HT1080 (cell line): ENCODE measurements around the gene CYS1. TPM values are rescaled to one million over a fixed set of nuclear protein-coding genes. Genes with fewer than 3 reads are reported as not detected.
A peak's percentile ranks its signal among the peaks of the same experiment; 100 is the strongest.
"Not testable (repeated sequence)": the region's sequence is repeated elsewhere in the genome, so short reads cannot be mapped to it uniquely, and the experiment has no call there.

Experiments used
- DNase-seq: peaks from one replicate; pipeline ENCODE4 v3.0.0-alpha.2; 2015; ENCODE audit warnings: low read depth
- total RNA-seq: library from RNA; depleted of rRNA; stranded (reverse); fragments of >200 nt; shearing (Covaris generic); gene quantifications from 2 replicates; pipeline ENCODE4 v1.2.3, GENCODE V29; 2014

The CYS1 gene
- total RNA-seq, 1 experiment from 2014 or later = 0.05 TPM

DNA sequence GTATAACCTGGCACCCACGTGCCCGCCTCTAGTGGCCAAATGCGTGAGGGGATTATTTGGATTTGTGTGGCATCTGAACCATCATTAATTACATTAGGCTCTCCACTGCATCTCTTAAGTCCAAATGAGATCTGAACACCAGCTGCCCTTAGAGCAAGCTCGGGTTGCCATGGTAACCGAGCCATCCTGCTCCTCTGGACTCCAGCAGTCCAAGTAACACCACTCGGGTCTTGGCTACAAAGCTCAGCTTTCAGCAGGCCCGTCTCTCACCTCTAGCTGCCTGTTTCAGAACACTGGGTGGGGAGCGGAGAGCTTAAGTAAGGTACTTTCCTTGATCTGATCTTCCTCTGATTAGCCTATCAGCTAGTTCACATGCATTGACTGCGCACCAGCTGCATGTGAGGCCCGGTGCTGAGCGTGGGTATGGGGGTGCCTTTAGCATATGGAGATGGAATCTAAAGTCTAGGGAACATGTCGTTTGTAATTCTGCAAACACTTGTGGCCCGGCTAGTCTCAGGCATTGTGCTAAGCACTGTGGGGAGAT, 14.1 kb upstream of the CYS1 start:
- DNase-seq = no peak

DNA sequence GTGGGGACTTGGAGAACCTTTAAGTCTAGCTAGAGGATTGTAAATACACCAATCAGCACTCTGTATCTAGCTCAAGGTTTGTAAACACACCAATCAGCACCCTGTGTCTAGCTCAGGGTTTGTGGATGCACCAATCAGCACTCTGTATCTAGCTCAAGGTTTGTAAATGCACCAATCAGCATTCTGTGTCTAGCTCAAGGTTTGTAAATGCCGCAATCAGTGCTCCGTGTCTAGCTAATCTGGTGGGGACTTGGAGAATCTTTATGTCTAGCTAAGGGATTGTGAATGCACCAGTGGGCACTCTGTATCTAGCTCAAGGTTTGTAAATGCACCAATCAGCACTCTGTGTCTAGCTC, 11.7 kb upstream of the CYS1 start:
- not testable (repeated sequence) for DNase-seq

DNA sequence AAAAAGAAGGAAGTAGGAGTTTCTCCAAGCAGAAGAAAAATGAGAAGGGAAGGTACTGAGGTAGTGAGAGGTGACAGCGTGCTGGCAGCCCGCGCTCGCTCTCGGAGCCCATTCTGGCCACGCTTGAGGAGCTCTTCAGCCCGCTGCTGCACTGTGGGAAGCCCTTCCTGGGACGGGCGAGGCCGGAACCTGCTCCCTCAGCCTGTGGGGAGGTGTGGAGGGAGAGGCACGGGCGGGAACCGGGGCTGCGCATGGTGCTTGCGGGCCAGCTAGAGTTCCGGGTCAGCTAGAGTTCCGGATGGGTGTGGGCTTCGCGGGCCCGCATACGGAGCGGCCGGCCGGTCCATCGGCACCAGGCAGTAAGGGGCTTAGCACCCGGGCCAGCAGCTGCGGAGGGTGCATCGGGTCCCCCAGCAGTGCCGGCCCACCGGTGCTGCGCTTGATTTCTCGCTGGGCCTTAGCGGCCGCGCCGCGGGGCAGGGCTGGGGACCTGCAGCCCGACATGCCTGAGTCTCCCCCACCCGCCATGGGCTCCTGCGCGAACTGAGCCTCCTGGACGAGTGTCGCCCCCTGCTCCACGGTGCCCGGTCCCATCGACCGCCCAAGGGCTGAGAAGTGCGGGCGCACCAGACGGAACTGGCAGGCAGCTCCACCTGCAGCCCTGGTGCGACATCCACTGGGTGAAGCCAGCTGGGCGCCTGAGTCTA, 11.1 kb upstream of the CYS1 start:
- DNase-seq = no peak

DNA sequence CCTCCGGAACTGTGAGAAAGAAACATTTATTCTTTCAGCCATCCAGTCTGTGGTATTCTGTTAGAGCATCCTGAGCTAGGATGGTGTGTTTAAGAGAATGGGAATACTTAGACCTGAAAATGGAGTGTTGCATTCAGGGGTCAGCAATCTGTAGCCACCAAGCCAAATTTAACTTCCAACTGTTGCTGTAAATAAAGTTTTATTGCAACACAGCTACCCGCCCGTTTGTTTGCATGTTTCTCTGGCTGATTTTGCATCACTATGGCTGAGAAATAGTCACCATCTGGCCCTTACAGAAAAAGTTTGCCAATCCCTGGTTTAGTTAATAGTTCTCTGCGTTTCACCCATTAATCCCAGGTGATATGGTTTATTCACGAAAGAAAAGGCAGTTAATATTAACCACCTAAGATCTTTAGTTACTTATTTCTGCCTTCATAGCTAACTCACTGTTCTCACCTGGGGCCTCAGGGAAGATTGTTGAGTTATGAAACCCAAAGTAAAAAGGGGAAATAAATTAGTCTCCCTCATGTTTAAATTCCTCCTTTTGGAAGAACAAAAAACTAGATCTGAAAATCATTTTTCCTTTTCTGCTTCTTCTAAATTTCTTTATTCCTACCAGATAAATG, 9.5 kb upstream of the CYS1 start:
- DNase-seq = no peak

DNA sequence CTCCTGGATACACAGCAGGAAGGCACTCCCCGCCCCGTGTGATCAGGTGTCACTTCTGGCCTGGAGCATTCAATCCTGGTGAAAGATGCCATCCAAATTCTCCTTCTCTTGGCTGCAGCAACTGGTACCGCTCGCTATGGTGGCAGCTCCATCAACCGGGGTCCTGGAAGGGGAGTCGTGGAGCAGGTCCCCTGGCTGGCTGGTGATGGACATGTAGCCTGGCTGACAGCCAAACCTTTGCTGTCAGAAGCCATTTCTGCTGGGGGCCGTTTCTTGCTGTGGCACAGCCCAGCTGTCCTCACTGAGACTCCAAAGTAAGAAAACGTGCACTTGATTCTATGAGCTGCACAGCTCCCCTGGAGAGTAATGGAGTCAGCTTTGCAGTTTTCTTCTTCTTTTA, 7.1 kb upstream of the CYS1 start:
- DNase-seq = no peak

DNA sequence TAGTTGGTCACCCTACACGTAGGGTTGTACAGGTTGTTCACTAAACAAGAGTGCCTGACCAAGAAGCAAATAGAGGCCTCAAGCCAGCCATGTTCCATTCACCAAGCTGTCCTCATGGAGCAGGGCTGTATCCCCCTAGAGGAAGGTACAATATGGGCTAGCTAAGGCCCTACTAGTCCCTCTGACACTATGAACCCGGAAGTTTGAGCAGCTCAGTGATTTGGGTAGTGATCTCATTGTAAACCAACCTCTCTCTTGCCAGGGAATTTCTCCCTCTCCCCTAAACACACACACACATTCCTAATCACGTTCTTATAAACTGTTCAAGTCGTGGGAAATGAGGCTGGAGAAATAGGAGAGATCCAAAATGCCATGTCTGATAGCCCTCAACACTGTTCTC, 6.7 kb upstream of the CYS1 start:
- no peak for DNase-seq

DNA sequence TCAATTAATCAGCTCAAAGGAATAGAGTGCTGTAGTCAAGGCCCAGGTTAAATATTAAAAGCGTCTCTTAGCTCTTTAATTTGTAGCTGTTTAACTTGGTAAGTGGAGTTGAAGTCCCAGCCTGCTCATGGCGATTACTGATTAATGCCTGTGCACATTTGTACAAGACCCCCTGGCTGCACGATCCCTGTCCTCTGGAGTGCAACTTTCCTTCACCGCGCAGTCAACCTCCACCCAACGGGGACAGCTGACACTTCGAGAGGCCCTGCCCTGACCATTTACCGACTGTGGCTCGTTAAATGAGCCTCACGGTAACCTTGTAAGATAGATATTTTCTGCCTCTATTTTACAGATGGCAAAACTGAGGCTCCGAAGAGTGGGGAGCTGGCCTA, 5.5 kb upstream of the CYS1 start:
- no peak for DNase-seq

DNA sequence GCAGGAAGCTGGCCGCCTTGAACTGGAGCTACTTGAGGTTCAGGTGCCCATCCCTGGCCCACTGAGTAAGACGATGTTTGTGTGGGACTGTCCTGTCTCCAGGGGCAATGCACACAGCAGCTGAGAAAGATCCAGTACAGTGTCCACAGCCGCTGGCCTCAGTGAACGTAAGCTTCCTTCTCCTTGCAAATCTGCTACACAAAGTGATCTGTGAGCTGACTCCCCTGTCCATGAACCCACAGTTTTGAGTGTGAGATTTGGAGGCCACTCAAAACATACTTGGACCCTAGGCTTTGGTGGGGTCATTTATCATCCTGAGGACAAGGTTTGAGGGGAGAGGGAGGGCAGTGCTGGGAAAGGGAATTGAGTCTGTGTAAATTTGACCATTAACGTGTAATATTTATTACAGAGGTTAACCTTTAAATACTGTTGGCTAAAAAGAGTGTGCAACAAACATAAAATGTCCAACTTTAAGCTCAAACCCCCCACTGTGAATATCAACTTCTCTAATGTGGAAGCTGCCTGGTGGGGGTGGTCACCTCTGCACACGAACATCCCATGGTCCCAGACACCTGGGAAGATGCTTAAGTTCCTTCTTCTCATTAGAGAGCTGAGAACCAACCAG, 4.9 kb upstream of the CYS1 start:
- DNase-seq = no peak

DNA sequence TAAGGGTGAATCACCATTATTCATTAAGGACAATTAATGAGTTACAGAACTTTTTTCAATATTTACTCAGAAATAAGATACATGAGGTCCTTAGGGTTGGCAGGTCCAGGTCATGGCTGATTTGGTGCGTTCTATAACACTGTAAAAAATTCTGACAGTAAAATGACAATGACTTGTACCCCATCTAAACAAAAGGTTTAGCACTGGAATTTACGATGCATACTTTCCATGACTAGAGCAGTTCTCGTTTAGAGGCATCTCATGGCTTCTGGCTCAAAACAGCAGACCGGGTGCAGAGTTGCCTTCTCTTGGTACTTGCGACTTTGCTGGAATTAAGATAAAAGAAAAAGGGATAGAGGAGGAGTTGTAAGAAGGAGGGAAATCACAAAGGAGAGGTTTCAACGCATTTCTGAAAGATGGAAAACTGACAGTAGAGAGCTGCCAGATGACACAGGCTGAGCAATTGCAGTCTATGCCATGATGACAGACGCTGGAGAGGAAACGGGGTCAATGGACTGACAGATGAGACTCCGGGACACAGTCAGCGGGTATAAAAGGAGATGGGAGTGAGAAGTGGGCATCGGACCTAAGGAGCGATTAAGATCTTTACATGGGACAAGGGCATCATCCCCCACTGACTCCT, 4.1 kb upstream of the CYS1 start:
- no peak for DNase-seq

DNA sequence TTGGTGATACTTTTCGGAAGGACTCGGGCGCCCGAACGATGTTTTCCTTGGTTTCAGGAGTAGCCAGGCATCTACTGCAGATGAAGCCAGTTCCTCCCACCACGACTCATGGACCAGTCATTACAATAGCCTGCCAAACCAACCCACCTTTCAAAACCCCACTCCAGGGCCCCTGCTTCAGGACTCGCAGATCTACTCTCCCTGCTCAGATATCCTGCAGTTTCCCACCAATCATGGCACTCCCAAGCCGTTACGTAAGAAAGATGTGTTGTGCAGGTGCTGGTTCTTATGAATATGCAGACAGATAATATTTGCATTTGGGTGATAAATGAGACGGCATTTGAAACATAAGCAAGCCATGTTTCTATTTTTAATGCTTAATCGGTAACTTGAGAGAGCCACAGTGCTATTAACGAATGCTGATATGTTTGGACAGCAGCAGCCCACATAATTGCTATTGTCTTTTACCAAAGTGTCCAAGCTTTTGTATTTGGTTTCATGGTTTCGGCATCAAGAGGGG, 3.5 kb upstream of the CYS1 start:
- DNase-seq = no peak

DNA sequence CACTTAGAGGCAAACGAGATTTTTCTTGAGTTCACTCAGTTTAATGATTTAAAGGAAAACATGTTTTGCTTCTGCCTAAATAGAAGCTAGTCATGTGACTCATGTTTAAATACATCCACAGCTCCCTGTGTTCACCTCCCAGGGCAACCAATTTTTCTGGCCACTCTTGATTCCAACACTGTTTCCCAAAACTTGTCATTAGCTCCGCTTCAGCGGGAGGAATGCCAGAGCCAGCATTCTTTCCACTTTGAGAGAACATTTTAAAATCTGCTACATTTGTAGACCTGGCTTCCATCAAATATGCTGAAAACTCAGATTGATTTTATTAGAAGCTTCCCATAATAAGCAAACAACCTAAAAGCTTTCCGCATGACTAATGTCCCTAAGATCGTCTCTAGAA, 2.8 kb upstream of the CYS1 start:
- DNase-seq = no peak

DNA sequence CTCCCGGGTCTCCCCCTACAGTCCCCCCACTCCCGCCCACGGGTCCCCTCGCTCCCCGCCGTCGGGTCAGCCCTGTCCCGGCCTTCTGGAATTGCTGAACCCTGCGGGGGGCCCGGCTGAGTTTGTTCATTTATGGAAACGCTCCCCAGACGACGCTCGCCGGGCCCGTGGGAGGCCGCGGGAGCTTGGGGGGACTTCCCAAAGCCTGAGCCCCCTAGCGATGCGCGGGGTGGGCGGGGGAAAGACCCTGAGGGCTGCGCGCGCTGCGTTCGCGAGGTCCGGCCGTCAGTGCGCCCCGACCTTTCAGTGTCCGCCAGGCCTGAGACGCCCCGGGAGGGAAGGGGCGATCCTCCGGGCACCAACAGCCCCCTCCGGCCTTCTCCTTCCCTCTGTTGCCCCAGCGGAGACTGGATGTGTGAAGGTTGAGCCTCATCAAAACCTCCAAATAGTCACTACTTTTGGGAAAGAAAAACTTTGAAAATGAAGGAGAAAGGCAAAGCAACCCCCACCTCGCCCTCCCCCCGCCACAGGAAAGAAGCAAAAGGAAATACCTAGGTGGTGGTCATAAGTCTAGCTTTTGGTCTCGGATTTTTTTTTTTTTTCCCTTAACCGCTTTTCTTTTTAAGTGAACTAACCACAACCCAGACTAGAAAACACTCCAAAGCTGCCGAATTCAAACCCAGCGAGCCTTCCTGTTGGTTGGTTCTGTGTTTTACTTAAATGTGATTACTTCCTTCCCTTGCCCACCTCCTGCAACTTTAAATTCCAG, 509 bp upstream of the CYS1 start:
- no peak for DNase-seq

DNA sequence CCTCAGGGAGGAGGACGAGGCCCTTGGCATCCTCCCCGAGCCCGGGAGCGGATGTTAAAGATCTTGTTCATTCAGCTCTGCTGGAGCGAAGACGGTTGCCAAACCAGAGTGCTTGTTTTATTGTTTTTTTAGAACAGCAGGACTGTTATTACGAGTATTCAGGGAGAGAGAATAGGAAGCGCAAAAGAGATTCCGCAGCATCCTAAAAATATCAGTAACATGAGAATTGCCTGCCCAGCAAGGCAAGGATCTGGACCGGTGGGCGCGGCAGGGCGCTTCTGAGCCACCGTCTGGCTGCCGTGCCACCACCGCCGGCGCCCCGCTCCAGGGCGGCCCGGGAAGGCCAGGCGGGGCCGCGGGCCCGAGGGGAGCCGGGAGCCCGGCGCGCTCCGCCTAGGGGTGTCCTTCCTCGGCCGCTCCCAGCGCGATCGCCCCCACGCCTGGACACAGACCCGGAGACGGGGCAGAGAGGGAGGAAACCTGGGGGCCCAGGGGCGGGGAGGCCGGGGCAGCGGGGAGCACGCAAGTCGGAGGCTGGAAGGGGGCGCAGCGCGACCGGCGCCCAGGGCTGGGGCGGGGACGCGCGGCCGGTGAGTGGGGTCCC, 843 bp downstream of the CYS1 start:
- peak; percentile 21 for DNase-seq

DNA sequence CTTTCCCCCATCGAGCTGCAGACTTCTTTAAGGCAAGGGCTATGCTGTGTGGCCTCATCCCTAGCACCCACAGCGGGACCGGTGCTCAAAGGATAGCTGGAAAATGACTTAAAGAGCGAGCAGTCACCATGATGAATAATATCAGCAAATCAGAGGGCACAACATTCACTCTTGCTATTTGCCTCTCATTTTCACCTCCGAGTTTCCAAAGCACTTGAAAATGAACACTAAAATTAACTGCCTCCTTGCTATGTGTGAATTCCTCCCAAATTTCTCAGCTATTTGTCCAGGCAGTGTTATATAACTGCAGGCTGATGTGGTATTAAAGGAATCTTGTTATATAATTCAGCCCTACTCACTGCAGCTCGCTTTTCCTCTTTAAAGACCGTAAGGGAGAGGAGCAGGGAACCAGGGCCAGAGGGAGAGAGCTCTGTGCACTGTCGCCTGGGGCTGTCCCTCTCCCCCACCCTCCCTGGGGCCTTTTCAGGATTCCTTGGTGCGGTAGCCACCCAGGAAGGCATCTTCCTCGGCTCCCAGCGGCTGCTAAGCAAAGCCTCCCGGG, 1.4 kb downstream of the CYS1 start:
- no peak for DNase-seq

DNA sequence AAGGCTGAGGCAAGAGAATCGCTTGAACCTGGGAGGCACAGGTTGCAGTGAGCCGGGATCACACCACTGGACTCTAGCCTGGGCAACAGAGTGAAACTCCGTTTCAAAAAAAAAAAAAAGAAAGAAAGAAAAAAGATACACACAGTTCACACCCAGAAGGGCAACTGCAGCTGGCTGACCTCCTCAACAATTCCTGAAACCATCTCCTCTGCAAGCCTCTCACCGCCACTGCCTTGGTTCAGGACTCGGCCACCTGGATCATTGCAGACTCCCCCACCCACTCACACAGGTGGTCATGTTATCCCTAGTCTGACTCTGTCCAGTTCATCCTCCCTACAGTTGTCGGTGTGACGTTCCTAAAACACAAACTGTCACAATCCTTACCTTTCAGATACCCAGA, 2.2 kb downstream of the CYS1 start:
- no peak for DNase-seq

DNA sequence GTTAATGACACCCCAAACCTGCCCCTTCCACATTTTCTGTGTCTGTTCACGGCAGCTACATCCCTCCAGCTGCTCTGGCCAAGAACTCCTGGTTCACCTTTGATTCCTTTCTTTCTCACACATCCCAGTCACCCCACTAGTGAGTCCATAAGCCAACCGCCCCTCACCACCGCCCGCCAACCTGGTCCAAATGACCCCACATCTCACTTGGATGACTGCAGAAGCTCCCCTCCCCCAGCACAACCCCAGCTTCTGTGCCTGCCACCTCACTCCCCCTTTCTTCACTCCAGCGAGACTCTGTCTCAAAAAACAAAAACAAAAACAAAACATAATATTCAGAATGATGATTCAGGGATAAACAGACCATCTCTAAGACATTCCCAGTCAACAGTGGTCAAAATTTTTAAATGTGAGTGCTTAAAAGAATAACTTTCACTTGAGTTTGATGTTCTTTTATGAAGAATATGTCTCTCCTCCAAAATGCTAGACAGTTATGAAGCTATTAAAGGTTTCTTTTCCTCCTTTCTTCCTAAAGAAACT, 3.2 kb downstream of the CYS1 start:
- no peak for DNase-seq

DNA sequence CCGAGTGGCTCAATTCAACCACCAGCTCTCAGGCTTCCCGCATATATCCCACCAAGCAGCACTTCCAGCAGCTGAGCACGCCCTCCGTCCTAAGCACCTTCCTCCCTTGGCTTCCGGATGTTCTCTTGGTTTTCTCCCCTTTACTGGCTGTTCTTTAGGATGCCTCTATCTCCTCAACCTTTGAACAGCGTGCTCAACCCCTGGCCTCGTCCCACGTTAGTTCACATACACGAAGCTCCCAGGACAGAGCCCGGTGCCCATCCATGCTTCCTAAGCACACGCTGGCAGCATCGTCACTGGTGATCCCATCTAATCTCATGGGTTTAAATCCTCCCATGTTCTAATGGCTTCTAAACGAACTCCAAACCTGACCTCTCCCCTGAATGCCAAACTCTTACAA, 3.7 kb downstream of the CYS1 start:
- DNase-seq = no peak

DNA sequence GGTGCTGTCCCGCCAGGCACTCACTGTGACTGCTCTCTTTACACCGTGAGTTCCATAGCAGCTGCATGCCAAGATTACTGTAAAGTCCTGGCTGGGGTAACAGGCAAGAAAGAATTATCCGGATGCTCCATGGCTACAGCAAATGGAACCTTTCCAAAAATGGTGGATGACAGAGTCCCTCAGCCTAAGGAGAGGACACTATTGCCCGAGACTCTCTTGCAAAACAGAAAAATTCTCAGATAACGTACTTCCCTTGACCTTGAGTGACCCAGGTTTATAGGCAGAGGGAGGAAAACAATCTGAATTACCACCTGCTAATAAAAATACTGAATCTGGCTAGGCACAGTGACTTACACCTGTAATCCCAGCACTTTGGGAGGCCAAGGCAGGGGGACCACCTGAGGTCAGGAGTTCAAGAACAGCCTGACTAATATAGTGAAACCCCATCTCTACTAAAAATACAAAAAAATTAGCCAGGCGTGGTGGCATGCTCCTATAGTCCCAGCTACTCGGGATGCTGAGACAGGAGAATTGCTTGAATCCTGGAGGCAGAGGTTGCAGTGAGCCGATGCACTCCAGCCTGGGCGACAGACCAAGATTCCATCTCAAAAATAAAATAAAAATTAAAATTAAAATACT, 4.5 kb downstream of the CYS1 start:
- no peak for DNase-seq

DNA sequence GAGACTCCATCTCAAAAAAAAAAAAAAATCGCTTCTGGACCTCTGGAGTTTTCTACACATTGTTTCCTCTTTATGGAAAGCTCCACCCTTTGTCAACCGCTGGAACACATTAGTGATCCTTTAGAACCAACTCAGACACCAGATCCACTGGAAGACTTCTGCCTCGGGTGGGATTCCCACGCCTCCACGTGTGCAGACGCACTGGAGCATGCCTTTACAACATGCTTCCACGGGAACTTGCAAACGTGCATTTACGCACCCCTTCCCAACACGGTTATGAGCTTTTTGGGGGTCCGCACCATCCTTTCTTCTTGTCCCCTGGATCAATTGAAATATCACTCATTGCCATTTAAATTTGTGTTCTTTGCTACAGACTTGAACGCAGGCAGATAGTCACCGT, 5.1 kb downstream of the CYS1 start:
- no peak for DNase-seq

DNA sequence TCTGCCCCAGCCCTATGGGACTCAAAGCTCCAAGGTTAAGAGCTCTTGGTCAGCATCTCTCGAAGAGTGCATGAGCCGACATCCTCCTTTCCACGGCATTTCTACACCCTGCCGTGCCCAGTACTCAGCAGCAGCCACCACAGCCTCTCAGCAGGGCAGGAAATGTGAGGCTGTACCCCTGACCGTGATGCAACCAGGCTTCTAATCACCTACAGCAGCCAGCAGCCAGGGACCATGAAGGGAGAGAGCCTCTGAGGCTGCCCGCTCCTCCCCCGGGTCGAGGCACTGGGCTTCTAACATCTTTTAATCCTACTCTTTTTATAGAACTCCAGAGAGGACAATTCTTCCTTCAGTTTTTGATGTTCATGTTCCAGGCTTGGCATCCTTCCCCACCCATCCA, 6.5 kb downstream of the CYS1 start:
- DNase-seq = no peak
